Thymus (tissue), 11 donors: ENCODE measurements around the gene PRAMEF5. TPM values are rescaled to one million over a fixed set of nuclear protein-coding genes. Genes with fewer than 3 reads are reported as not detected.
"Not testable (repeated sequence)": the region's sequence is repeated elsewhere in the genome, so short reads cannot be mapped to it uniquely, and the experiment has no call there.

ENCODE experiments used
- DNase-seq, 9 donors: peaks; one replicate each; pipeline ENCODE4 v3.0.0-alpha.2; 2013; ENCODE audit warnings: low spot score in 9 of 9, low read depth in 6 of 9, missing footprints in 1 of 9
- H3K27ac ChIP-seq, 2 donors: one replicate each; pipeline ENCODE4 v1.5.1; 2013; ENCODE audit warnings: control low read depth in 1 of 2, low read depth in 1 of 2, low read length in 1 of 2, mild to moderate bottlenecking in 1 of 2, moderate library complexity in 1 of 2
- H3K27me3 ChIP-seq, 2 donors: one replicate each; pipeline ENCODE4 v1.5.1; 2013; ENCODE audit warnings: low read length in 1 of 2; ENCODE audit not compliant: control insufficient read depth in 2 of 2, insufficient read depth in 1 of 2
- H3K36me3 ChIP-seq, 2 donors: one replicate each; pipeline ENCODE4 v1.5.1; 2013; ENCODE audit warnings: low read length in 1 of 2, mild to moderate bottlenecking in 1 of 2, moderate library complexity in 1 of 2; ENCODE audit not compliant: control insufficient read depth in 2 of 2, insufficient read depth in 2 of 2
- H3K4me1 ChIP-seq, 2 donors: one replicate each; pipeline ENCODE4 v1.5.1; 2013; ENCODE audit warnings: low read length in 2 of 2; ENCODE audit not compliant: control insufficient read depth in 2 of 2, insufficient read depth in 2 of 2
- H3K4me3 ChIP-seq, 2 donors: one replicate each; pipeline ENCODE4 v1.5.1; 2013; ENCODE audit warnings: low read length in 2 of 2, control low read depth in 1 of 2, mild to moderate bottlenecking in 1 of 2
- H3K9me3 ChIP-seq, 2 donors: one replicate each; pipeline ENCODE4 v1.5.1; 2013; ENCODE audit warnings: low read length in 1 of 2, mild to moderate bottlenecking in 1 of 2; ENCODE audit not compliant: control insufficient read depth in 2 of 2, insufficient read depth in 1 of 2
- WGBS: extraction: QIAGEN DNeasy Blood & Tissue Kit; methylation state at CpG from one replicate; pipeline ENCODE4 v1.1.7; 2013; 5-methylcytosine and 5-hydroxymethylcytosine counted together
- polyA plus RNA-seq: library from polyadenylated mRNA; stranded (reverse); fragments of 200-250 nt; gene quantifications from one replicate; pipeline ENCODE4 v1.2.3, GENCODE V29; 2013
- total RNA-seq: library from RNA; stranded (reverse); fragments of 120-200 nt; gene quantifications from one replicate; pipeline ENCODE4 v1.2.4, GENCODE V29; 2013
- donor health status: healthy.

Gene PRAMEF5
- total and polyA plus RNA-seq, 2 donors, result not detected

GRCh38 chr1:13303239-13303638 is 49.2 kb downstream of the PRAMEF5 start, which contains the start of gene PRAMEF33:
Gene PRAMEF33, plus strand, starts transcription at chr1:13303539. Its CDS starts 2,416 bp downstream, at chr1:13305955.
- DNase-seq, H3K4me1 ChIP-seq, H3K36me3 ChIP-seq, H3K4me3 ChIP-seq, H3K9me3 ChIP-seq, H3K27me3 ChIP-seq, H3K27ac ChIP-seq: not testable (repeated sequence)
- whole genome bisulfite sequencing, result no CpG with 5 or more reads among the region's 1 CpG

Other genes starting within 250 kb of the PRAMEF5 start
- not detected for gene PRAMEF27, start 197.6 kb upstream of the PRAMEF5 start, total RNA-seq
- gene PRAMEF27, start 197.6 kb upstream of the PRAMEF5 start, polyA plus RNA-seq, result 0.07 TPM
- 0.09 TPM for gene HNRNPCL3, start 193.4 kb upstream of the PRAMEF5 start, total RNA-seq
- gene HNRNPCL3, start 193.4 kb upstream of the PRAMEF5 start, polyA plus RNA-seq, result 0.07 TPM
- 0.14 TPM for gene PRAMEF25, start 183.4 kb upstream of the PRAMEF5 start, total RNA-seq
- 0.21 TPM for gene PRAMEF25, start 183.4 kb upstream of the PRAMEF5 start, polyA plus RNA-seq
- gene HNRNPCL2, start 137.3 kb upstream of the PRAMEF5 start, total RNA-seq, result not detected
- gene HNRNPCL2, start 137.3 kb upstream of the PRAMEF5 start, polyA plus RNA-seq, result 0.14 TPM
- gene PRAMEF26, start 98.2 kb upstream of the PRAMEF5 start, total RNA-seq, result not detected
- gene PRAMEF26, start 98.2 kb upstream of the PRAMEF5 start, polyA plus RNA-seq, result not detected
- not detected for gene HNRNPCL4, start 88.6 kb upstream of the PRAMEF5 start, total RNA-seq
- gene HNRNPCL4, start 88.6 kb upstream of the PRAMEF5 start, polyA plus RNA-seq, result 0.07 TPM
- gene PRAMEF9, start 82.3 kb upstream of the PRAMEF5 start, total RNA-seq, result 0.05 TPM
- gene PRAMEF9, start 82.3 kb upstream of the PRAMEF5 start, polyA plus RNA-seq, result 0.14 TPM
- gene PRAMEF13, start 52.8 kb upstream of the PRAMEF5 start, total RNA-seq, result 0.05 TPM
- gene PRAMEF13, start 52.8 kb upstream of the PRAMEF5 start, polyA plus RNA-seq, result 0.14 TPM
- gene PRAMEF18, start 28.0 kb upstream of the PRAMEF5 start, total RNA-seq, result not detected
- 0.07 TPM for gene PRAMEF18, start 28.0 kb upstream of the PRAMEF5 start, polyA plus RNA-seq
- gene PRAMEF8, start 30.9 kb downstream of the PRAMEF5 start, total RNA-seq, result 0.09 TPM
- 0.23 TPM for gene PRAMEF8, start 30.9 kb downstream of the PRAMEF5 start, polyA plus RNA-seq
- gene PRAMEF33, start 49.3 kb downstream of the PRAMEF5 start, total RNA-seq, result 0.05 TPM
- not detected for gene PRAMEF33, start 49.3 kb downstream of the PRAMEF5 start, polyA plus RNA-seq
- gene PRAMEF15, start 61.4 kb downstream of the PRAMEF5 start, total RNA-seq, result not detected
- gene PRAMEF15, start 61.4 kb downstream of the PRAMEF5 start, polyA plus RNA-seq, result 0.25 TPM
- not detected for gene PRAMEF14, start 92.9 kb downstream of the PRAMEF5 start, total RNA-seq
- 0.16 TPM for gene PRAMEF14, start 92.9 kb downstream of the PRAMEF5 start, polyA plus RNA-seq
- gene PRAMEF19, start 117.7 kb downstream of the PRAMEF5 start, total RNA-seq, result 0.05 TPM
- gene PRAMEF19, start 117.7 kb downstream of the PRAMEF5 start, polyA plus RNA-seq, result 0.07 TPM
- gene PRAMEF17, start 135.4 kb downstream of the PRAMEF5 start, total RNA-seq, result not detected
- 0.05 TPM for gene PRAMEF17, start 135.4 kb downstream of the PRAMEF5 start, polyA plus RNA-seq
- 0.05 TPM for gene PRAMEF20, start 156.3 kb downstream of the PRAMEF5 start, total RNA-seq
- 0.05 TPM for gene PRAMEF20, start 156.3 kb downstream of the PRAMEF5 start, polyA plus RNA-seq